DND-41 (cell line): ENCODE measurements around the gene BCL2A1.

Experiments
- EZH2 ChIP-seq: IDR thresholded peaks from 3 replicates; pipeline ENCODE4 v1.6.1; 2012; ENCODE audit warnings: borderline replicate concordance, low read depth, mild to moderate bottlenecking, moderate library complexity, low read length, inconsistent platforms; ENCODE audit not compliant: severe bottlenecking
- TF ChIP-seq, protein P1 (sequence below): IDR thresholded peaks from 2 replicates; pipeline ENCODE4 v1.5.1; 2012; ENCODE audit warnings: borderline replicate concordance, low read length, moderate library complexity, mild to moderate bottlenecking; ENCODE audit not compliant: poor library complexity, severe bottlenecking; ENCODE audit errors: extremely low read depth

DNA sequence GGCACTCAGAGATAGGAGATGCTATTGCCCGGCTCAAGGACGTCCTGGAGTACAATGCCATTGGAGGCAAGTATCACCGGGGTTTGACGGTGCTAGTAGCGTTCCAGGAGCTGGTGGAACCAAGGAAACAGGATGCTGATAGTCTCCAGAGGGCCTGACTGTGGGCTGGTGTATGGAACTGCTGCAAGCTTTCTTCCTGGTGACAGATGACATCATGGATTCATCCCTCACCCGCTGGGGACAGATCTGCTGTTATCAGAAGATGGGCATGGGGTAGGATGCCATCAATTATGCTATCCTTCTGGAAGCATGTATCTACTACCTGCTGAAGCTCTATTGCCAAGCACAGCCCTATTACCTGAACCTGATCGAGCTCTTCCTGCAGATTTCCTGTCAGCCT lies 26.4 kb downstream of the BCL2A1 start:
- TF ChIP-seq, protein P1, sequence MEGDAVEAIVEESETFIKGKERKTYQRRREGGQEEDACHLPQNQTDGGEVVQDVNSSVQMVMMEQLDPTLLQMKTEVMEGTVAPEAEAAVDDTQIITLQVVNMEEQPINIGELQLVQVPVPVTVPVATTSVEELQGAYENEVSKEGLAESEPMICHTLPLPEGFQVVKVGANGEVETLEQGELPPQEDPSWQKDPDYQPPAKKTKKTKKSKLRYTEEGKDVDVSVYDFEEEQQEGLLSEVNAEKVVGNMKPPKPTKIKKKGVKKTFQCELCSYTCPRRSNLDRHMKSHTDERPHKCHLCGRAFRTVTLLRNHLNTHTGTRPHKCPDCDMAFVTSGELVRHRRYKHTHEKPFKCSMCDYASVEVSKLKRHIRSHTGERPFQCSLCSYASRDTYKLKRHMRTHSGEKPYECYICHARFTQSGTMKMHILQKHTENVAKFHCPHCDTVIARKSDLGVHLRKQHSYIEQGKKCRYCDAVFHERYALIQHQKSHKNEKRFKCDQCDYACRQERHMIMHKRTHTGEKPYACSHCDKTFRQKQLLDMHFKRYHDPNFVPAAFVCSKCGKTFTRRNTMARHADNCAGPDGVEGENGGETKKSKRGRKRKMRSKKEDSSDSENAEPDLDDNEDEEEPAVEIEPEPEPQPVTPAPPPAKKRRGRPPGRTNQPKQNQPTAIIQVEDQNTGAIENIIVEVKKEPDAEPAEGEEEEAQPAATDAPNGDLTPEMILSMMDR: no peak
- no peak for TF ChIP-seq EZH2
